HCEC 1CT (cell line): ENCODE results near the gene ZNF697.
"Not testable (repeated sequence)": the region's sequence is repeated elsewhere in the genome, so short reads cannot be mapped to it uniquely, and the experiment has no call there.

ENCODE experiments used
- DNase-seq: peaks from one replicate; pipeline ENCODE4 v3.0.0-alpha.2; 2017

Gene ZNF697

GRCh38 chr1:119647734-119648619 lies at the start of gene ZNF697:
TSS of gene ZNF697 (minus strand) at chr1:119648266. CDS start at chr1:119626100, 22,166 bp downstream.
- peak; percentile 98 for DNase-seq

- no peak for DNase-seq
Measured at GRCh38 chr1:119697598-119697997, 49.5 kb upstream of the ZNF697 start.

DNA sequence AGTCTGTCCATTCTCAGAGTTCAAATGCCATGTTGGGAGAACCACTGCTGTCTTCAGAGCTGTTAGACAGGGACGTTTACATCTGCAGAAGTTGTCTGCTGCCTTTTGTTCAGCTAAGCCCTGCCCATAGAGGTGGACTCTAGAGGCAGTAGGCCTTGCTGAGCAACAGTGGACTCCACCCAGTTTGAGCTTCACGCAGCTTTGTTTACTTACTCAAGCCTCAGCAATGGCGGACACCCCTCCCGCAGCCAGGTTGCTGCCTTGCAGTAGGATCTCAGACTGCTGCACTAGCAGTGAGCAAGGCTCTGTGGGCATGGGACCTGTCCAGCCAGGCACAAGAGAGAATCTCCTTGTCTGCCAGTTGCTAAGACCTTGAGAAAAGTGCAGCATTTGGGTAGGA lies 48.8 kb upstream of the ZNF697 start:
- DNase-seq: not testable (repeated sequence)

- DNase-seq: no peak
Measured at GRCh38 chr1:119689511-119689910, 41.4 kb upstream of the ZNF697 start.

DNA sequence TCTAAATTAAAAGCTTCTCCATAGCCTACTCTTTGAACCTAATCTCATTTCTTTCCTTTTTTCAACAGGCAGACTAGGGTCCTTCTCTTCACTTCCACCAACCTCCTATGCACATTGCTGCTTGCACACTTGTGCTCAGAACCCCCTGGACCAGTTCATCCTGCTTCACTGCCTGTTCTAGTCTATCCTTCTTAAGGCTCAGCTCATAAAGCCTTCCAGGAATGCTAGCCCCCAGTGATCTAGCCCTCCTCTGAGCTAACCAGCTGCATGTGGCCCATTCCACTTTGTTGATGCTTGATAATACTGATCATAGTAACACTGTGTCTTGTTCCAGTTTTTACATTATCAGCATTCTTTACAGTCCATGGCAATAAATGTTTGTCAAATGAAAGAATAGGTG lies 40.7 kb upstream of the ZNF697 start:
- no peak for DNase-seq

- no peak for DNase-seq
Measured at GRCh38 chr1:119687434-119688079, 39.5 kb upstream of the ZNF697 start.

DNA sequence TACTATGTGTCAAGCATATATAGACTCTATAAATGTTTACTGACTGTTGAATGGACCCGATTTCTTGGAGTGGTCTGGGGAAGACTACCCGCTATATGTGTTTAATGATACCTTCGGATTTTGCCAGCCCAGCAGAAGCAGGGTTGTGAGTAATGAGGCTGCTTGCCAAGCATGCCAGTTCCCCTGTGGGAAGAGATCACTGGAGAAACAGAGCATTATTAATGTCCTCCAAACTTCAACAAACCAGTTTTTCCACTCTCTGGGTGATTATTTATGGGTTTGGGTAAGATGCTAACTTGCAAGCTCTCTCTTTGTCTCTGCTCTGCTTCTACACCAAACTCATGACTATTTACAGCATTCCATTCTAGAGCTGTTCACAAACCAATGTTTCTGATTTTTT lies 38.6 kb upstream of the ZNF697 start:
- DNase-seq: no peak

DNA sequence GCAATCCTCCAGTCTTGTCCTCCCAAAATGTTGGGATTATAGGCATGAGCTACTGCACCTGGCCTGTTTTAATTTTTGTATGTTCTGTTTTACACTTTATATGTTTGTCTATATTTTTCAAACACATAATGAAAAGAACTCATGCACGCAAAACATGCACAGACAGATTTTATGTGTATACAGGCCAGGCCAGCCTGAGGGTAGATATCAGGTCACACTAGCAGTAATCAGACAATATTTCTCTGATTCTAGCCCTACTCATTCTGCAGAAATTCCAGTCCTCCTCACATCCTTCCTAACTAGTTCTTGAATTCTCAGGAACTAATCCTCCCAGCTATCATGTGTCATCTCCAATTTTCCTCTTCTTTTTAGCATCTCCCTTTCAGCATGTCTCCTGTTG lies 35.8 kb upstream of the ZNF697 start:
- DNase-seq: no peak

DNA sequence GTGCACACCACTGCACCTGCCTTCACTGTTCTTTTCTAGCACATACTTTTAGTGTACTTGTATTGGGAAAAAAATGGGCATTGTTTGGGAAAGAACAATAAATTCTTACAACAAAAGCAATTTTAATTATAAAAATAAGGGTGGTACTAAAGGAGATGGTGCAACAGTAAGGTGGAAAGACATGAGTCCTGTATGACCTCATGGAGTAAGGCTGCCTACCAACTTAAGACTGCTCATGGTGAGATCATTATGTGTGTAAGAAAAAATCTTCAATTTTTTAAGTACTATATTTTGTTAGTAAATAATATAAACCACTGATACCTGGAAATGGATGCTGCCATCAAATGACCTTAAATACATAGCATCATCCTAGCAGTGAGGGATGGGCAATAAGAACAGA lies 34.1 kb upstream of the ZNF697 start:
- DNase-seq: no peak

DNA sequence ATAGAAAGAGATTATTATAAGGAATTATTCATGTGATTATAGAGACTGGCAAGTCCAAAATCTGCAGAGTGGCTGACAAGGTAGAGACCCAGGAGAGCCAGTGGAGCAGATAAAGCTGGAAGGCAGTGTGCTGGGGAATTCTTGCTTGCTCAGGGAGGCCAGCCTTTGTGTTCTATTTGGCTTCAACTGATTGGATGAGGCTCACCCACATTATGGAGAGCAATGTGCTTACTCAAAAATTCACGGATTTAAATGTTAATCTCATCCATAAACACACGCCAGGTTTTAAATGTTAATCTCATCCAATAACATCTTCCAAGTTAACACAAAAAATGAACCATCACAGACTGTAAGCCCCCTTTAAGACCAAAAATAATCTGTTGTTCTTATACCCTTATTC lies 33.5 kb upstream of the ZNF697 start:
- DNase-seq: no peak

- no peak for DNase-seq
Measured at GRCh38 chr1:119680723-119681122, 32.7 kb upstream of the ZNF697 start.

GRCh38 chr1:119680193-119680592 lies 32.1 kb upstream of the ZNF697 start:
- no peak for DNase-seq

DNA sequence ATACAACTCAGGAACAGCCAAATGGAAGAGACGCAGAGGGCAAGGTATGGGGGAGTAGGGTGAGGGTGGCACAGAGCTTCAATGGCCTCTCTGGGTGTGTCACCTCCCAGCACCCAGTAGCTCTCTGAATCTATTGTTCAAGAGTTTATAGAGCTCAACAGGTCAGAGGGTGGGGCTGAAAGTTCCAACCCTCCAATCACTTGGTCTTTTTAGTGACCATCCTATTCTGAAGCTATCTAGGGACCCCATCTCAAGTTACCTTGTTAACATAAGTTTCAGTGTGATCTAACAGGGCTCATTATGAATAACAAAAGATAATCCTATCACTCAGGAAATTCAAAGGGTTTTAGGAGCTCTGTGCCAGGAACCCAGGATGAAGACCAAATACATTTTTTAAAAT lies 31.2 kb upstream of the ZNF697 start:
- no peak for DNase-seq

- no peak for DNase-seq
Measured at GRCh38 chr1:119676571-119677206, 28.6 kb upstream of the ZNF697 start.

GRCh38 chr1:119675349-119676345 lies 27.6 kb upstream of the ZNF697 start:
- DNase-seq: peak; percentile 79

- DNase-seq: peak; percentile 81
Measured at GRCh38 chr1:119674835-119675289, 26.8 kb upstream of the ZNF697 start.

DNA sequence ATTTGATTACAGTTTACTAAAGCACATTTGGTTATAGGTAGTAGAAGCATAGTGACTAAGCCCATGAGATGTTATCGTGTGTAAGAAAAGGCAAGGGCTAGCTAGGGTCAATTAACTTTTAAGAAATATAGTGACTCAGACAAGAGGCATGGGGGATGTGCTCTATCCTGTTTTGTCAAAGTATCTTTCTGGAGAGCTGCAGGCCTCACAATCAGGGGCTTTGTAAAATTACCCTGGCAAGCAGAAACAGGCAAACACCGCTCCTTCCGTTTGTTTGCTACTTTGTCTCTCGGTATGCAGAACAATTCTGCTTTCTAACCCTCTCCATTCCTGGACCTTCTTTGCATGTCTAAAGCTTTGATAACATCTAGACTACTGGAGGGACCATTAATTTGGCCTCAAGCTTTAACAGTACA lies 26.1 kb upstream of the ZNF697 start:
- peak; percentile 80 for DNase-seq

- DNase-seq: no peak
Measured at GRCh38 chr1:119673171-119673940, 25.3 kb upstream of the ZNF697 start.

DNA sequence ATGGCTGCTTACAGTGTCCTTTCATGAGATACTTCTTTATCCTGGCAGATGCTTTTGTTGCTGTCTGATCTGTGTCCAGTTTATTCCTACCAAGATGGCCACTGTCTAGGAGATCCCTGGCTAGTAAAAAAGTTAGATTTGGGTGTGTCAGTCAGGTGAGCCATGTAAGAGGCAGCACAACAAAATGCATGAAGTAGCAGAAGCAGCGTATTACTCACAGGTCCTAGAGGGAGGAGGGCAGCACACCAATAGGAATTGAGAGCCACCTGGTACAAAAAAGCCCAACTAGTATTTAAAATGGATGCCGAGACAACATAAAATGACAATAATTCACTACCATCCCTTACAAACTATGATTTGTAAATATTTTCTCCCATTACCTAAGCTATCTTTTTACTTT lies 22.8 kb upstream of the ZNF697 start:
- DNase-seq: no peak

DNA sequence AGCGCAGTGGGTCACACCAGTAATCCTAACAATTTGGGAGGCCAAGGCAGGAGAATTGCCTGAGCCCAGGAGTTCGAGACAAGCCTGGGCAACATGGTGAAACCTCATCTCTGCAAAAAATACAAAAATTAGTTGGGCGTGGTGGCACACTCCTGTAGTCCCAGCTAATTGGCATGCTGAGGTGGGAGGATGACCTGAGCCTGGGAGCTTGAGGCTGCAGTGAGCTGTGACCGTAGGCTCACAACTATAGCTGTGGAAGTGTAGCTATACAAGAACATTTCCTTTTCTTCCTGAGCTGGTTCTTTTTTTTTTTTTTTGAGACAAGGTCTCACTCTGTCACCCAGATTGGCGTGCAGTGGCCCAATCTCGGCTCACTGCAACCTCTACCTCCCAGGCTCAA lies 19.1 kb upstream of the ZNF697 start:
- DNase-seq: no peak

DNA sequence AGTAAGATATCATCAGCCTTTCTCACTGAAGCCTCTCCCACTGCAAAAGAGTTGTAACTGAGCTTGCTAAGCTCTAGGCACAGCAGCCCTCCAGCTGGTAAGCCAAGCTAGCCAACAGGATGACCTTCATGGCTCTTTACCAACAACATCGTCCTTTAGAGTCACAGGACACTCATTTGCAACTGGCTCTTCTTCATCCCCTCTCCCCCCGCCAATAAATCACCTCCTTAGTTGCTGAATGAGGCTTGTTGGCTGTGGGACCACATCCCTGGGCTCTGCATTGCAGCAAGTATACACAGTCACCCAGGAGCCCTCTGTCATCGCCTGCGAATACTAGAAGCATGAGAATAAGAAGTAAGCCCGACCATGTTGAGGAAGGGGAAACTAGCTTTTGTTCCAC lies 16.0 kb upstream of the ZNF697 start:
- no peak for DNase-seq

DNA sequence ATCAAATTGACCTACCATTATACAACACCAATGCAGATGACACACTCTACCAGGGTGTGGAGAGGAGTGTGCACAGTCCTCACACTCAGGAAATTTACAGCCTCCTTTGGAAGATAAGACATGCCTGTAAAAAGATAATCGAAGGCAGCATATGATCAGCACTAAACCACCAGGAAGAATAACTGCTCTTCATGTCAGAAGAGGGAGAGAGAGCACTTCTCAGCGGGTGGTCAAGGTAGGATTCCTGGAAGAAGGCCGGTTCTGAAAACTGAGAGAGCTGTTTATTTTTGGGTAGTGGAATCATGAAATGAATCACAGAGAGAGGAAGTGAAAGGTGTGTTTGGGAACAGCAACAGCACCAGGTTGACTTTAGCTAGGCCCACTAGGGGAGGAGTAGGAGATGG lies 14.0 kb upstream of the ZNF697 start:
- no peak for DNase-seq
